ENCODE data around the gene TEK. TPM values are rescaled to one million over a fixed set of nuclear protein-coding genes. Genes with fewer than 3 reads are reported as not detected.

The TEK gene
- total and polyA plus RNA-seq, 9 donors: 2.0 to 22.2 (median 4.0) TPM

GRCh38 chr9:27273186-27273585, 164.2 kb downstream of the TEK start:
- H3K4me3 ChIP-seq: no peak overlapping the region
- H3K27me3 ChIP-seq: no peaks in the 10 kb centered on the region
- TF ChIP-seq CTCF (IDR thresholded peaks at IDR 0.05): no peak
- TF ChIP-seq EP300 (IDR thresholded peaks at IDR 0.05): no peak
- TF ChIP-seq POLR2A (IDR thresholded peaks at IDR 0.05): no peak
- no peaks in the 10 kb centered on the region for H3K4me1 ChIP-seq (ENCODE audit: insufficient read depth)
- intact Hi-C loops (cut with DNase I): loop anchor here in 1 of 4 donors (10.0 kb wide), 1 partner anchor 238 kb away; no protein-coding TSS in a partner anchor
- no peaks in the 10 kb centered on the region for H3K36me3 ChIP-seq
- H3K27ac ChIP-seq: no peak overlapping the region
- H3K9me3 ChIP-seq: no peaks in the 10 kb centered on the region
- no peak for DNase-seq
- 72 to 87% (median 76%) methylated on average over 1 of the region's 1 CpG for WGBS, 3 donors

- H3K4me3 ChIP-seq: no peak overlapping the region
- WGBS, 3 donors: 36 to 45% (median 38%) methylated on average over 12 of the region's 12 CpGs
These were observed 167.4 kb downstream of the TEK start for GRCh38 chr9:27276193-27277030.

GRCh38 chr9:27278374-27278773, 169.3 kb downstream of the TEK start:
- no peak for TF ChIP-seq POLR2A (IDR thresholded peaks at IDR 0.05)
- TF ChIP-seq EP300 (IDR thresholded peaks at IDR 0.05): no peak
- TF ChIP-seq CTCF (IDR thresholded peaks at IDR 0.05): no peak
- Histone ChIP-seq H3K36me3 (no peaks in the 10 kb centered on the region), H3K9me3 (no peaks in the 10 kb centered on the region), H3K4me3 (no peak overlapping the region), H3K27me3 (no peaks in the 10 kb centered on the region), H3K4me1 (ENCODE audit: insufficient read depth) (no peaks in the 10 kb centered on the region), H3K27ac (no peak overlapping the region)
- WGBS, 3 donors: 83 to 90% (median 89%) methylated on average over 1 of the region's 1 CpG
- DNase-seq: no peak
- intact Hi-C loops (cut with DNase I): loop anchor here in 1 of 4 donors (10.0 kb wide), 1 partner anchor 244 kb away; no protein-coding TSS in a partner anchor

More at GRCh38 chr9:27276193-27277030, 167.4 kb downstream of the TEK start:
- intact Hi-C loops (cut with DNase I): loop anchor here in 1 of 4 donors (10.0 kb wide), 1 partner anchor 242 kb away; no protein-coding TSS in a partner anchor
- H3K36me3 ChIP-seq: no peaks in the 10 kb centered on the region
- no peak for TF ChIP-seq POLR2A (IDR thresholded peaks at IDR 0.05)
- TF ChIP-seq CTCF (IDR thresholded peaks at IDR 0.05): peak; percentile 65 to 67 (median 66)
- no peaks in the 10 kb centered on the region for H3K9me3 ChIP-seq
- H3K4me1 ChIP-seq (ENCODE audit: insufficient read depth): no peaks in the 10 kb centered on the region
- no peak for DNase-seq
- no peak overlapping the region for H3K27ac ChIP-seq
- H3K27me3 ChIP-seq: no peaks in the 10 kb centered on the region

- DNase-seq: no peak
- intact Hi-C loops (cut with DNase I): loop anchor here in 1 of 4 donors (10.0 kb wide), 1 partner anchor 245 kb away; no protein-coding TSS in a partner anchor
- no peak overlapping the region for H3K4me3 ChIP-seq
- no peaks in the 10 kb centered on the region for H3K27me3 ChIP-seq
- no peaks in the 10 kb centered on the region for H3K9me3 ChIP-seq
- 82 to 91% (median 87%) methylated on average over 3 of the region's 3 CpGs for WGBS, 3 donors
- no peaks in the 10 kb centered on the region for H3K4me1 ChIP-seq (ENCODE audit: insufficient read depth)
- TF ChIP-seq CTCF (IDR thresholded peaks at IDR 0.05) (no peak), POLR2A (IDR thresholded peaks at IDR 0.05) (no peak), EP300 (IDR thresholded peaks at IDR 0.05) (no peak)
- H3K36me3 ChIP-seq: no peaks in the 10 kb centered on the region
- H3K27ac ChIP-seq: no peak overlapping the region
These were observed 170.6 kb downstream of the TEK start for GRCh38 chr9:27279611-27280010.

Small RNAs within 50 kb of the gene (small RNA-seq; reads per million reads assigned to genes)
- gene AL355433.1: not detected
- gene RNA5SP280: not detected

Other genes starting within 250 kb of the TEK start
- gene CAAP1, start 216.4 kb upstream of the TEK start, total RNA-seq: 10 to 100 TPM in 5 of 7 donors, 1 to 10 TPM in 2; 8.5 to 15.0 (median 10.5) TPM
- 10 to 100 TPM in 1 of 2 donors, 1 to 10 TPM in 1; 6.7 to 14.0 TPM for gene CAAP1, start 216.4 kb upstream of the TEK start, polyA plus RNA-seq
- gene PLAA, start 162.0 kb upstream of the TEK start, total RNA-seq: 10 to 100 TPM; 13.6 to 25.2 (median 20.2) TPM
- gene PLAA, start 162.0 kb upstream of the TEK start, polyA plus RNA-seq: 10 to 100 TPM; 11.6 to 27.2 TPM
- 10 to 100 TPM; 15.0 to 24.6 (median 18.0) TPM for gene IFT74, start 152.8 kb upstream of the TEK start, total RNA-seq
- gene IFT74, start 152.8 kb upstream of the TEK start, polyA plus RNA-seq: 10 to 100 TPM in 1 of 2 donors, 1 to 10 TPM in 1; 9.2 to 13.3 TPM
- gene LRRC19, start 103.6 kb upstream of the TEK start, total RNA-seq: under 1 TPM in 1 of 7 donors, not detected in 6; 0.08 TPM
- gene LRRC19, start 103.6 kb upstream of the TEK start, polyA plus RNA-seq: not detected
- 1 to 10 TPM in 3 of 7 donors, under 1 TPM in 4; 0.23 to 2.3 (median 0.95) TPM for gene EQTN, start 187.9 kb downstream of the TEK start, total RNA-seq
- gene EQTN, start 187.9 kb downstream of the TEK start, polyA plus RNA-seq: 1 to 10 TPM in 1 of 2 donors, not detected in 1; 1.0 TPM